Stimulated activated CD8-positive, alpha-beta memory T cell treated with anti-CD3 and anti-CD28 coated beads, Interleukin-4, amount 100 ng/mL, for 4 hours (primary cell): ENCODE data around the gene PRAMEF9.
"Not testable (repeated sequence)": the region's sequence is repeated elsewhere in the genome, so short reads cannot be mapped to it uniquely, and the experiment has no call there.

Experiments used
- DNase-seq, 2 donors: peaks; one replicate each; pipeline ENCODE4 v3.0.0-alpha.2; 2020; ENCODE audit warnings: low read depth in 2 of 2, low spot score in 1 of 2

PRAMEF9 gene

DNA sequence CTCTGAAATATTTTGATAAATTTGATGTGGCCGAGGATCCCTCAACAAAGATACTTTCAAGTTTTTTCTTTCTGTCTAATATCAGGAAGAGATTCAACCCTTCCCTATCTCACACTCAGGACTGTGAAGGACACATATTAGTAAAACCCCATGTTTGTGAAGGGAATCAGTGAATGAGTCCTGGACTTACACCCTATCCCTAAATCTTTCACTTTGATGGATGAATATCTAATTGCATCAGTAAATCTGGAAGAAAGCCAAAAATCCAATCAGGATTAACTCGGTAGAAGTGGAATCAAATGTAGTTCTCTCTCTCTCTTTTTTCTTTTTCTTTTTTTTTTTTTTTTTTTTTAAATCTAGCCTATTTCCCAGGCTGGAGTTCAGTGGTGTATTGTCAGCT, at the start of gene PRAMEF9:
Gene PRAMEF9, plus strand, starts transcription at position 301 of the 400 bp plus-strand sequence. CDS start 3,433 bp downstream, outside the sequence.
- not testable (repeated sequence) for DNase-seq

DNA sequence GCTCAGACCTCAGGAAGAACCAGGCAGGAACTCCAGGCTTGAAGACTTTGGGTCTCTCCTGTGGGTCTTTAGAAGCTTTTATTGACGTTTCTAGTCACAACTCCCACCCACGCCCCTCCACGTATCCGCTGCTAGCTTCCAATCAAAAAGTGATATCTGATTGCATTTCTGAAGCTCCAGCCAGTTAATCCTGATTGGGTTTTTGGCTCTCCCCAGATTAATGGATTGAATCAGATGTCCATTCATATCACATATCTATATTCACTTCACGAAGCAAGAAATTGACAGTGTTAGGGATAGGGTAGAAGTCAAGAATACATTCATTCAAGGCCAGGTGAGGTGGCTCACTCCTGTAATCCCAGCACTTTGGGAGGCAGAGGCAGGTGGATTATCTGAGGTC, 15.7 kb upstream of the PRAMEF9 start, which contains the start of gene PRAMEF26:
Gene PRAMEF26, minus strand, starts transcription at position 101 of the 400 bp plus-strand sequence. CDS start 2,914 bp downstream, outside the sequence.
- not testable (repeated sequence) for DNase-seq

DNA sequence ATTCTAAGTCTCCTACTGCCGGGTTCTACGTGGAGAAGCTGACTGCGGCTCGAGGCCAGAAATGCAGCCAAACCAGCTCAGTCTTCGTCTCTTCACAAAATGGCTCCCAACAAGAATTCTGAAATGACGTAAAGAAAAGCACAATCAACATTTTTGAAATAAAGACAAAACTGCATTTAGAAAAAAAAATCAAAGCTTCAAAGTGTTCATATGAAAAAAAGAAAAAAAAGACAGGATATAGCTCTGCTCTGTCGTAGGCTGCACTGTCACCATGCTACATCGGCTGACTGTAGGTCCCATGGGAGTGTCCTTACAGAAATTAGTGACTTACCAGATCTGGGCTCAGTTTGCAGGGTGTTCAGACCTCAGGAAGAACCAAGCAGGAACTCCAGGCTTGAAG, 6.1 kb upstream of the PRAMEF9 start, which contains the start of gene HNRNPCL4:
Gene HNRNPCL4, minus strand, starts transcription at position 101 of the 400 bp plus-strand sequence. CDS start 164 bp downstream, outside the sequence.
- DNase-seq, result not testable (repeated sequence)

DNA sequence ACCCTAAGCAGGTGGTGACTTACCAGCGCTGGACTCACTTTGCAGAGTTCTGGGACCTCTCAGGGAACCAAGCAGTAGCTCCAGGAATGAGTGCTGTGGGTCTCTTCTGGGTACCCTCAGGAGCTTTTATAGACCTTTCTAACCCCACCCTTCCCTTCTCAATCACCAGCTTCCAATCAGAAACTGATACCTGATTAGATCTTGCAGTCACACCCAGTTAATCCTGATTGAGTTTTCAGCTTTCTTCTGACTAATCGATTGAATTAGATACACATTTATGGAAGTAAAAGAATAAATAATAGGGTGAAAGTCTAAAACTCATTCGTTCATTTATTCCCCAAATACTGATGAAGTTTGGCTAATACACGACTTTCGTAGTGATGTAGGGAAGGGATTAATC, 29.7 kb downstream of the PRAMEF9 start, which contains the start of gene PRAMEF13:
Gene PRAMEF13, minus strand, starts transcription at position 101 of the 400 bp plus-strand sequence. CDS start 1,820 bp downstream, outside the sequence.
- not testable (repeated sequence) for DNase-seq

DNA sequence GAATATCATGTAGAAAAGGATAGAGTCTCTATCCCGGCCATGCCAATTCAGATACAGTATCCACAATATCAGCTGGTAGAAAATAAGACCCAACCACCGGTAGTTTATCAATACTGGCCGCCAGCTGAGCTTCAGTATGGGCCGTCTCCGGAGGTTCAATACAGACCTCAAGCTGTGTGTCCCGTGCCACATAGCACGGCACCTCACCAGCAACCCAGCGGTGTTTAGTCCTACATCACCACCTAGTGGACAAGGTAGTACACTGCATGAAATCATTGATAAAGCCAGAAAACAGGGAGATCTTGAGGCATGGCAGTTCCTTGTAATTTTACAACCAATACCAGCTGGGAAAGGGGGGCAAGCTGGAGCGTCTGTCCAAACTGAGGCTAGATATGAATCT, 37.1 kb downstream of the PRAMEF9 start:
- DNase-seq, result not testable (repeated sequence)

DNA sequence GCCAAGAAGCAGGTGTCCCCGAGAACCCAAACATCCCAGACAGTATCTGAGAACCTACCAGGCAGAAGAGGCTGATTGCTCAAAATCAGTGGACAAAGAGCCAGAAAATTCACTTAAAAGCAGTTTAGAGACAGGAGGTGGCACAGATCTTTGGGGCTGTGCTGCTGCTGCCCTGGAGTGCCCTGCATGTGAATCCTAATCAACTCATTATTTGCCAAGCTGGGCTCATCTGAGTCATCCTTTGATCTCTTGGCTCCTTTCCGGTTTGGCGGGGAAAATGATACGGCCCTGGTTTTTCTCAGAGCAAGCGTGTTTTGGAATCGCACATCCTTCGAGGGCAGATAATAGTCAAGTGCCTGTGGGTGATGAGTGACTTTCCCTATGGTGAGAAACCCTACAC, 45.0 kb downstream of the PRAMEF9 start:
- not testable (repeated sequence) for DNase-seq

DNA sequence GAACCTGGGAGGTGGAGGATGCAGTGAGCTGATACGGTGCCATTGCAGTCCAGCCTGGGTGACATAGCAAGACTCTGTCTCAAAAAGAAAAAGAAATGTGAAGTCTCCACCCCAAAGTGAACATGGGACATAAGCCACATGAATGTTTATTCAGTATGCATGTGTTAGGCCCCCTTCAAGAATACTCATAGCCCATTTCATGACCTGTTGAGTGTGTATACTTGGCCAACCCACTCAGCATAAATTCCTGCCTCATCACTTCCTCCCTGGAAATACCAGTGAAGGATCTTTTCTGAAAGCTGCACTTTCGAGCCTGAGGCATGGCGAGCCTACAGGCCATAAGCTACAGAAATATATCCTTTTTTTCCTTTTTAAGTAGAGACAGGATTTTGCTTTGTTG, 47.6 kb downstream of the PRAMEF9 start:
- not testable (repeated sequence) for DNase-seq

DNA sequence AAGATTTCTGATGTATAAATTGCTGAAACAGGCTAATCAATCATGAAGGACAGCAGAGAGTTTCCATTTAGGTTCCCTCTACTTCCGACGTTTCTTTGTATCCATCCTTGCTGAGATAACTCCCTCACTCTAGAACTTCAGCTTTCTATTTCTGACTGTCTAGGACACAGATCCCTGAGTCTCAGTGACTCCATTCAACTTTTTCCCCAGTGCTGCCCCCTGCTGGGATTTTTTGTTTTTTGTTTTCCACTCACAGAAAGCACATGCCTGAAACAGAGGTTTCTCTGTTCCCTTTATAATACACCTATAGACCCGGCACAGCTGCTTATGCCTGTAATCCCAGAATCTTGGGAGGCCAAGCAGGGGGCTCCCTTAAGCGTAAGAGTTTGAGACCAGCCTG, 51.1 kb downstream of the PRAMEF9 start:
- DNase-seq, result not testable (repeated sequence)

DNA sequence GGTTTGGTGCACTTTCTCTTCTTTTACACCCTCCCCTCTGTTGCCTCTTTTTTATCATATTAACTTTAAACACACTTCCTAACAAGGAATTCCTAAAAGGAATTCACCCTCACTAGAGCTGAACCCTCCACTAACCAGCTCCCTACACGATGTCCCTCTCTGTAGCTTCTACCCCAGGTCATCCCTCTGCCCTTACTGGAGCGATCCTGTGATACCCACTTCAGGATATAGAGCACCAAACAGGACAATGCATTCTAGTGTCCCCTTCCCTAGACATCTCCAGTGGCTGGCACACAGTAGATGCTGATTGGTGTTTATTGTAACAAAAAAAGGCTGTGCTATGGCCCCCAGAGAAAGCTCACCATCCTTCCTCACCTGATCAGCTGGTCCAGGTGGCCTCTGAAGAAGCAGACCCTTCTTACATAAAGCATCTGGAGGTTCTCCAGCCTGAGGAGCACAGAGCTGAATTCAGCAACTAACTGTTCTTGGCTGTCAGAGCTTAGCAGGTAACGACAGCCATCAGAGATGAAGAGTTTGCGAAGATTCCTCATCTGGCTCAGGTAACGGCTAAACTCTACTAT, 52.9 kb downstream of the PRAMEF9 start:
- DNase-seq, result no peak

DNA sequence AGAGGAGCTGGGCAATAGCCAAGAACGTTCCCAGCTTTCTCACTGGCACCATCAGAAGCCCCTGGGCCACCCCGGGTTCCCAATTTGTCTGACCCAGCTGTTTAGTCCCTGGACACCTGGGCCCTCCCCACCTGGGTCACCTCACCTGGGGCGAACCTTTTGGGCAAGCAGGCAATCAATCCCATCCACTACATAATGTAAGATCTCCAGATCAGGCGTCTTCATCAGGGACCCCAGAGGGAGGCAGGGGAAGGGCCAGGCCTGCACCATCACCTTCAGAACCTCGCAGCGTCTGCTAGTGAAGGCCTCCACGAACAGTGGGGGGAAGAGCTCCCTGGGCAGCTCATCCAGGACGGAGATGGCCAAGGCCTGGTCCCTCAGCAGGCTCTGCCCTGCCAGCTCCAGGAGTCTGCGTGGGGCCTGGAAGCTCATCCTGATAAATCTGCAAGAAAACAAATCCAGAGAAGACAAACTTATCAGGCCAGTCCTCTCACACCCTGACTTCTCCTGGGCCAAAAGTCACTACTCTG, 54.1 kb downstream of the PRAMEF9 start, which contains the start of gene PRAMEF18:
Gene PRAMEF18, minus strand, starts transcription at position 480 of the 530 bp plus-strand sequence. Its CDS starts 48 bp downstream, at position 432.
- DNase-seq, result not testable (repeated sequence)

DNA sequence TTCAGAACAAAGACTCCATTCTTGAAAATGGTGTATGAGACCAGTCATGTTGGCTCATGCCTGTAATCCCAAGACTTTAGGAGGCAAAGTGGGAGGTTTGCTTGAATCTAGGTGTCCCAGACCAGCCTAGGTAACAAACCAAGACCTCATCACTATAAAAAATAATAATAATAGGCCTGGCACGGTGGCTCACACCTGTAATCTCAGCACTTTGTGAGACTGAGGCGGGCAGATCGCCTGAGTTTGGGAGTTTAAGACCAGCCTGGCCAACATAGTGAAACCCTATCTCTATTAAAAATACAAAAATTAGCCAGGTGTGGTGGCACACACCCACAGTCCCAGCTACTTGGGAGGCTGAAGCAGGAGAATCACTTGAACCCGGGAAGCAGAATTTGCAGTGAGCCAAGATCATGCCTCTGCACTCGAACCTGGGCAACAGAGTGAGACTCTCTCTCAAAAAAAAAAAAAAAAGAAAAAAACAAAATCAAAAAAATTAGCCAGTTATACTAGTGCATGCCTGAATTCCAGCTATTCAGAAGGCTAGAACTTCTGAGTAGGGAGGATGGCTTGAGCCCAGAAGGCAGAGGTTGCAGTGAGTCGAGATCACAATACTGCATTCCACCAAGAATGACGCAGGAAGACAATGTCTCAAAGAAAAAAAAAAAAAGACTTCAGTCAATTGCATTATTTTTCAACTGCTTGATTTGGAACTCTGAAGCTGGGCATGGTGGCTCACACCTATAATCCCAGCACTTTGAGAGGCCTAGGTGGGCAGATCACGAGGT, 55.8 kb downstream of the PRAMEF9 start:
- DNase-seq, result not testable (repeated sequence)

DNA sequence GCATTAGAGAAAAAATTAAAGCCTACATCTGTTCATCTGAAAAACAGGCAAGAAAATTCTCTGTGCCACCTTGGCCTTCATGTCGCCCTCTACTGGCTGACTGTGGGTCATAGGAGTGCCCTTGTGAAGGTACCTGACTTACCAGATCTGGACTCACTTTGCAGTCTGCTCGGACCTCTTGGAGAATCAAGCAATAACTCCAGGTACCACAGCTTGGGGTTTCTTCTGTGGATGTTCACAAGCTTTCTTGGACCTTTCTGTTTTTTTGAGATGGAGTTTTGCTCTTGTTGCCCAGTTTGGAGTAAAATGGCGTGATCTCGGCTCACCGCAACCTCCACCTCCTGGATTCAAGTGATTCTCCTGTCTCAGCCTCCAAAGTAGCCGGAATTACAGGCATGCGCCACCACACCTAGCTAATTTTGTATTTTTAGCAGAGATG, 56.7 kb downstream of the PRAMEF9 start:
- no peak for DNase-seq
